Activated T-helper 2 cell treated with anti-CD3 and anti-CD28 coated beads, Interferon-gamma antibody, Interleukin-2, Interleukin-4, amounts not matched to agents 10 μg/mL and 5 μg/mL and 100 μg/mL, durations not matched to agents 14 hours and 24 hours and 36 hours (primary cell): ENCODE measurements around the gene EIF3L. TPM values are rescaled to one million over a fixed set of nuclear protein-coding genes. Genes with fewer than 3 reads are reported as not detected.

Experiments used
- DNase-seq: peaks from one replicate; pipeline ENCODE4 v3.0.0; 2021; ENCODE audit warnings: low spot score
- H3K27ac Mint-ChIP-seq: one replicate; pipeline ENCODE4 v1.8.0; 2021; ENCODE audit warnings: mixed read lengths
- H3K27me3 Mint-ChIP-seq: one replicate; pipeline ENCODE4 v1.8.0; 2021; ENCODE audit warnings: low read depth, mixed read lengths
- H3K36me3 Mint-ChIP-seq: one replicate; pipeline ENCODE4 v1.8.0; 2021; ENCODE audit warnings: low read depth, mixed read lengths
- H3K4me1 Mint-ChIP-seq: one replicate; pipeline ENCODE4 v1.8.0; 2021; ENCODE audit warnings: low read depth, mixed read lengths
- H3K4me3 Mint-ChIP-seq: one replicate; pipeline ENCODE4 v1.8.0; 2021; ENCODE audit warnings: low read depth, mild to moderate bottlenecking, moderate library complexity, mixed read lengths
- H3K9me3 Mint-ChIP-seq: one replicate; pipeline ENCODE4 v1.8.0; 2021; ENCODE audit warnings: mixed read lengths
- intact Hi-C: fragments of 100-400 bp; cut with micrococcal nuclease; formaldehyde crosslinking; loops from one replicate; pipeline ENCODE4 v1.15.1; 2023
- total RNA-seq: library from RNA; stranded (reverse); gene quantifications from 2 replicates; pipeline ENCODE4 v1.2.3, GENCODE V29; 2022

Gene EIF3L
- total RNA-seq, 1 donor from 2014 or later, result 480 TPM

DNA sequence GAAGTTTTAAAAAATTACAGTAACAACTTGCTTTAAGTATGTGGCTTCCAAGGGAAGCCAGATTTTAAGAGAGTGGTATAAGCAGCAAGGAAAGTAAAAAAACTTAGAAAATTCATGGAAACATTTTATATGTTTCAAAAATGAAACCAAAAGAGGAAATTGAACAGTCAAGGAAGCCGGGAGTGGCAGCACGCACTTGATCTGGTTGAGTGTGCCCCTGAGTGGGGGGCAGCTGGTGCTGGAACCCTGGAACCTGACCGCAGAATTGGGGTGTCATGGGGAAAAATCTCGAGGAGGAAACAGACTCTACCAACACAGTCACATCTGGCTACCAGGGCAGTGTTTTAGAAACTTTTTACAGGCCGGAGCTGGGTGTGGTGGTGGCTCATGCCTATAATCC lies 70.9 kb downstream of the EIF3L start:
- Mint-ChIP-seq H3K36me3 (peaks cover 11% of the 10 kb centered on the region), H3K4me1 (peaks cover 5% of the 10 kb centered on the region), H3K4me3 (peak overlapping the region; percentile 47), H3K9me3 (no peaks in the 10 kb centered on the region), H3K27ac (peak overlapping the region; percentile 82), H3K27me3 (no peaks in the 10 kb centered on the region)
- intact Hi-C loops, result no loop called here
- DNase-seq, result no peak

DNA sequence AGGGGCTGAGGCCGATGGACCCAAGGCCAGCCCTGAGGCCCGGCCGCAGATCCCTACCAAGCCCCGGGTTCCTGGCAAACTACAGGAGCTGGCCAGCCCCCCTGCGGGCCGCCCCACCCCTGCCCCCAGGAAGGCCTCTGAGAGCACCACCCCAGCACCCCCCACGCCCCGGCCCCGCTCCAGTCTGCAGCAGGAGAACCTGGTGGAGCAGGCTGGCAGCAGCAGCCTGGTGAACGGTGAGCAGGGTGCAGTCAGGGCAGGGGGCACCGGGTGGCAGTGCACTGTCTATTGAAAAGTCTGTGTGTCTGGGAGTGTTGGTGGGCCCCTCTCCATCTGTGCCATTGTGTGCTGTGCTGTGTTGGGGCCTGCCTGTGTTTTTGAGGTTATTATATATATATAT lies 73.0 kb downstream of the EIF3L start:
- Mint-ChIP-seq H3K4me3 (no peak overlapping the region), H3K36me3 (peaks cover 11% of the 10 kb centered on the region), H3K27me3 (no peaks in the 10 kb centered on the region), H3K27ac (no peak overlapping the region), H3K4me1 (peaks cover 5% of the 10 kb centered on the region), H3K9me3 (no peaks in the 10 kb centered on the region)
- DNase-seq, result no peak
- intact Hi-C loops, result no loop called here

DNA sequence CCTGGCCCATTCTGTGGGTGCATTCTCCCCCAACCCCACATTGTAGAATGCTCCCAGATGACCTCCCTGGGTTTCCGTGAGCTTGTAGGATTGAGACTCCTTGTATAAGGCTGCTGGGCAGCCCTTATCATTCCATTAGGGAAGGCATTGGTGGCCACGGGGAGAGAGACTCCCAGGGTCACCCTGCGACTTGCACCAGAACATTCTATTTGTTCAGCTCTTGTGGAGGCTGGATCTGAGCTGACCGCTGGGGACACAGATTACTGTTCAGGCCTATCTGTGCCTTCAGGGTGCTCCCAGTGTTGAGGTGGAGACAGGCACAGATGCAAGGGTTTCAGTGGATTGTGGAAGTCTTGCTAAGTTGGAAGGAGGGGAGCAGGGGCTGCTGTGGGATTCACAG lies 74.7 kb downstream of the EIF3L start:
- Mint-ChIP-seq H3K4me1 (peaks cover 5% of the 10 kb centered on the region), H3K27me3 (no peaks in the 10 kb centered on the region), H3K9me3 (no peaks in the 10 kb centered on the region), H3K27ac (no peak overlapping the region), H3K36me3 (peaks cover 16% of the 10 kb centered on the region), H3K4me3 (no peak overlapping the region)
- DNase-seq, result no peak
- intact Hi-C loops, result no loop called here

DNA sequence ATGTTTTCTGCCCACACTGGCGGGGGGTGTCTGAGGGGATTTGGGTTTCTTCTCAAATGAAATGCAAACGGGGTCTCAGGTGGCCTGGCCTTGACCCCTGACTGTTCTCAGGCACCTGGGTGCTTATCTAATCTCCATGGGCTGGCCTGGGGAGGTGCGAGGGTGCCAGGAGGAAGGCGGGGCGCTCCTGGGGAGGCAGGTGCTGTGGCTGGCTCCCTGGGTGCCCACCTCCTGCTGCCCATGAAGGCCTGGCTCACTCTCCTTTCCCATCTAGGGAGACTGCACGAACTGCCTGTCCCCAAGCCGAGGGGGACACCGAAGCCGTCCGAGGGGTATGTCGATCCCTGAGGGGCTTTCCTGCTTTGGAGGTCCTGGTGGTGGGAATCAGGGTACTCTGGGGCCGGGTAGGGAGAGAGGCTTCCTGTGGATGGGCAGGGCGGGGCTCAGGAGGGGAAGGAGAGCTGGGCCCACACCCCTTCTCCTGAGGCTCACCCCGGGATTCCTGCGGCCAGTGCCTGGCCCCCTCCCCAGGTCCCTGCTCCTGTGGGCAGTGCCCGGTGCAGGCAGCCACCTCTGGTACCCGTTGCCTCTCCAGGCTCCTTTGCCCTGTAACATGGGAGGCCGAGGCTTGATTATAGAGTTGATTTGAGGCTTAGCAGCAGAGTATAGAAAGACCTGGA lies 75.3 kb downstream of the EIF3L start:
- Mint-ChIP-seq H3K4me1 (peaks cover 5% of the 10 kb centered on the region), H3K9me3 (no peaks in the 10 kb centered on the region), H3K36me3 (peaks cover 19% of the 10 kb centered on the region), H3K27ac (no peak overlapping the region), H3K4me3 (no peak overlapping the region), H3K27me3 (no peaks in the 10 kb centered on the region)
- DNase-seq, result no peak
- intact Hi-C loops, result no loop called here

DNA sequence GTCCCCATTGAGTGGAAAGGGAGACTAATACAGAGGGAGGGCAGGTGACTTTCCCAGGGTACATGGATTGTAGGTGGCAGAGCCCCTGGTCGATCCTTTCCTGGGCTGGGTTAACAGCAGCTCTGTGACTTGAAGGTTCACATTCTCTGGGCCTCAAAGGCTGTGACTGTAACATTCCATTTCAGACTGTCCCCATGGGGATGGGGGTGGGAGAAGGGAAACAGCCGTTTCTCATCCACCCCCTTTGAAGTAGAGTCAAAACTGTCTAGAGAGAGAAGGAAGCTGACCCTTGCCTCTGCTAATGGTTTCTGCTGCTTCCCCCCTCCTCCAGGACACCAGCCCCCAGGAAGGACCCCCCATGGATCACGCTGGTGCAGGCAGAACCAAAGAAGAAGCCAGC lies 76.1 kb downstream of the EIF3L start:
- Mint-ChIP-seq H3K36me3 (peaks cover 14% of the 10 kb centered on the region), H3K27ac (no peak overlapping the region), H3K9me3 (no peaks in the 10 kb centered on the region), H3K27me3 (no peaks in the 10 kb centered on the region), H3K4me3 (no peak overlapping the region), H3K4me1 (no peaks in the 10 kb centered on the region)
- DNase-seq, result no peak
- intact Hi-C loops, result no loop called here

DNA sequence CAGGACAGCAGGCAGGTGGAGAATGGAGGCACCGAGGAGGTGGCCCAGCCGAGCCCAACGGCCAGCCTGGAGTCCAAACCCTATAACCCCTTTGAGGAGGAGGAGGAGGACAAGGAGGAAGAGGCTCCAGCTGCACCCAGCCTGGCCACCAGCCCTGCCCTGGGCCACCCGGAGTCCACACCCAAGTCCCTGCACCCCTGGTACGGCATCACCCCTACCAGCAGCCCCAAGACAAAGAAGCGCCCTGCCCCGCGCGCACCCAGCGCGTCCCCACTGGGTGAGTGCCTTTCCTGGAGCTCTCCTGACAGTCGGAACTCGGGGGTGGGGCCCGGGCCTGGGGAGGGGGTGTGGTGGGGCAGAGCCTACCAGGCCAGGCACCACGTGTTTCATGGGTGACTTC lies 76.5 kb downstream of the EIF3L start:
- H3K36me3 Mint-ChIP-seq, result peaks cover 14% of the 10 kb centered on the region
- H3K27ac Mint-ChIP-seq, result no peak overlapping the region
- H3K4me1 Mint-ChIP-seq, result no peaks in the 10 kb centered on the region
- intact Hi-C loops, result no loop called here
- H3K9me3 Mint-ChIP-seq, result no peaks in the 10 kb centered on the region
- H3K4me3 Mint-ChIP-seq, result no peak overlapping the region
- DNase-seq, result no peak
- H3K27me3 Mint-ChIP-seq, result no peaks in the 10 kb centered on the region

DNA sequence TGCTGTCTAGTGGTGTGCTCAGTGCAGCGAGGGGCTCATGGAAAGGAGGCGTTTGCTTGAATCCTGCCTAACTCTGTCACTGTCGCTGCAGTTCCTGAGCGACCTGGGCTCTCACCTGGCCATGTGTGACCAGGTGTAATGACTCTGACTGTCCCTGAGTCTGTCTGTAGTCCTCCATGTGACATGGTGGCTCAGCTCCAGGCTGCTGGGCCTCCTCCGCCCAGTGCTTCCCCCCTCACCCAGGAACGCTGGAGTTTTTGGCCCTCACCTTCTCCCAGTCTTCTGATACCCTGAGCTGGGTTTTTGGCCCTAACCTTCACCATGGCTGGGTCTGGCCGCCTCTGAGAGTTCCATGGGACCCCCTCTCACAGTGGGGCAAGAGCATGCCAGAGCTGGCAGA lies 77.1 kb downstream of the EIF3L start:
- Mint-ChIP-seq H3K9me3 (no peaks in the 10 kb centered on the region), H3K4me1 (no peaks in the 10 kb centered on the region), H3K4me3 (no peak overlapping the region), H3K27ac (no peak overlapping the region), H3K27me3 (no peaks in the 10 kb centered on the region), H3K36me3 (peaks cover 14% of the 10 kb centered on the region)
- intact Hi-C loops, result no loop called here
- DNase-seq, result no peak

DNA sequence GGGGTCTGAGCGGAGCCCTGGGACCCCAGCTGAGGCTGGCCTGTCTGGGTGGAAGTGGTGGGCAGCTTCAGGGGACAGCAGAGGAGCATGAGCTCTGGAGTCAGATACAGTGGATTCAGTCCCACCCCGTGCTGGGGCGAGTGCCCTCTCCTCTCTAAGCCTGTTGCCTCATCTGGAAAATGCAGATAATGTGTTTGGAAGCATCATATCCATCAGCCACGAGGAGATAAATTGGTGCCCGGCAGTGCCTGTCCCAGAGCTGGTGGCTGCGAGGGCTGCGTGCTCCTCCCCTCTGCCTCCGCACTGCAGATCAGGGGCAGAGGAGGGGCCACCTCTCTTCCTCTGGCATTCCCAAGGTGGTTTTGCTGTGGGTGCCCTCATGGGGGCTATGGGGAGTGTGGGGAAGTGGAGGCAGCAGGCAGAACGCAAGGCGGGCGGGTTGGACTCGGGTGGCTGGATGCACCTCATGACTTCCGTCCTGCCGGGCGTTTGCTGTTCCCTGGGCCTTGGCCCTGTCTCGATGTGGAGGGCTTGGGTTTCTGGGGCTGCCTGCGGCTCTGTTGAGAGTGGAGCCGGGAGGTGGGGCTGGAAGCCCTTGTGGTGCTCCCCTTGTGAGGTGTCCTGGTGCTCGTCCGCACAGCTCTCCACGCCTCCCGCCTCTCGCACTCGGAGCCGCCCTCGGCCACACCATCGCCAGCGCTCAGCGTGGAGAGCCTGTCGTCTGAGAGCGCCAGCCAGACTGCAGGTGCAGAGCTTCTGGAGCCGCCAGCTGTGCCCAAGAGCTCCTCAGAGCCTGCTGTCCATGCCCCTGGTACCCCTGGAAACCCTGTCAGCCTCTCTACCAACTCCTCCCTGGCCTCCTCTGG lies 77.8 kb downstream of the EIF3L start:
- Mint-ChIP-seq H3K36me3 (peaks cover 14% of the 10 kb centered on the region), H3K4me1 (no peaks in the 10 kb centered on the region), H3K27me3 (no peaks in the 10 kb centered on the region), H3K27ac (no peak overlapping the region), H3K9me3 (no peaks in the 10 kb centered on the region), H3K4me3 (no peak overlapping the region)
- no peak for DNase-seq
- intact Hi-C loops, result no loop called here

DNA sequence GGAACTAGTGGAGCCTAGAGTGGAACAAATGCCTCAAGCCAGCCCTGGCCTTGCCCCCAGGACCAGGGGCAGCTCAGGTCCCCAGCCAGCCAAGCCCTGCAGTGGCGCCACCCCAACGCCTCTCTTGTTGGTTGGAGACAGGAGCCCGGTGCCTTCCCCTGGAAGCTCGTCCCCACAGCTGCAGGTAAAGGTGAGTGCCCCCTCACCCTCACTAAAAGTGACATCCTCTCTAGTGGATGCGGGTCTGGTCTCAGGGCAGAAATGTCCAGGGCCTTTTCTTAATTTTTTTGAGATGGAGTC lies 78.4 kb downstream of the EIF3L start:
- H3K9me3 Mint-ChIP-seq, result no peaks in the 10 kb centered on the region
- H3K4me1 Mint-ChIP-seq, result no peaks in the 10 kb centered on the region
- H3K4me3 Mint-ChIP-seq, result no peak overlapping the region

DNA sequence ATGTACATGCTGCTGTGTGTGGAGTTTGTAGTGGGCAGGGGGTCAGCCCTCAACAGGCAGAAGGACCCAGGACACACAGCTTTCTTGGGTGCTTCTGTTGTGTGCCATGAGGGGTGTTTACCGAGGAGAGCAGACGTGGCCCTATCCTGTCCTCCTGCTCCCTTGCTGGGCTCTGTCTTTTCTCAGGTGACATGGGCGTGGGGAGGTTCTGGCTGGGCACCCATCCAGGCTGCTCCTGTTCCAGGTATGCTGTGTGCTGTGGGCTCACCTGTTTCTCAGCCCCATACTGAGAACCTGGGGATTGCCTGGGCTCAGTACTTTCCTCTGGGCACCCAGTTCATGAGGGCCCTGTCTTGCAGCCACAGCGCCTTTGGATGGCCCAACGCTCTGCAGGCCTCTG lies 80.2 kb downstream of the EIF3L start:
- Mint-ChIP-seq H3K4me1 (peaks cover 7% of the 10 kb centered on the region), H3K27me3 (no peaks in the 10 kb centered on the region), H3K9me3 (no peaks in the 10 kb centered on the region), H3K36me3 (peaks cover 21% of the 10 kb centered on the region), H3K4me3 (no peak overlapping the region), H3K27ac (no peak overlapping the region)
- DNase-seq, result no peak
- intact Hi-C loops, result no loop called here

More for the DNA sequence above, 78.4 kb downstream of the EIF3L start:
- no peak overlapping the region for H3K27ac Mint-ChIP-seq
- no peak for DNase-seq
- peaks cover 15% of the 10 kb centered on the region for H3K36me3 Mint-ChIP-seq
- intact Hi-C loops, result no loop called here
- no peaks in the 10 kb centered on the region for H3K27me3 Mint-ChIP-seq

DNA sequence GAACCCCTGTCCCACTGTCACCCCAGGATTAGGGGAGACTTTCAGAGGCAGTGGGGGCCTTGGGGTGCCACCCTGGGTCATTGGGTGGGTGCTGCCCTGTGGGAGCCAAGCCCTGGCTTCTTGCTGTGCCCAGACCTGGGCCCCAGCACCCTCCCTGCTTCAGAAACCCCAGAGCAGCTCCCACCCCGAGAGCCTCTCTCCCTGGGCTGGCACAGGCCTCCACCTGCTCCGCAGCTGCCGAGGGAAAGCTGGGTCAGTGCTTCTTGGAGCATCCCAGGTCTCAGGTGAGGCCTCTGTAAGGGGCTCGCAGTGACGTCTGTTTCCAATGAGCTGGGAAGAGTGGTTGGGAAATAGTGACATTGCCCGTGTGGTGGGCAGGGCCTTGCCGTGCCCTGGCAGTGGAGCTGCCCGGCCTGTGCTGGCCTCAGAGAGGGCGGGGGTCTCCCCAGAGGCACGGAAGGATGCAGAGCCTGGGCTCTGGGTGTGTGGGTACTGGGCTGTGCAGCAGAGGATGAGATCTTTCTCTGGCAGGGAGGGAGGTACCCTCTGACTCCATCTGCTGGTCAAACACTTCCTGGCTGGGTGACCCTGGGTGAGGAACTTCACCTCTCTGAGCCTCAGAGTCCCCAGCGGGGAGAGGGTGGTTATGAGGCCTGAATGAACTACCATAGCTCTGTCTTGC lies 81.2 kb downstream of the EIF3L start:
- H3K9me3 Mint-ChIP-seq, result no peaks in the 10 kb centered on the region
- no peak overlapping the region for H3K4me3 Mint-ChIP-seq
- peaks cover 21% of the 10 kb centered on the region for H3K36me3 Mint-ChIP-seq
- H3K27me3 Mint-ChIP-seq, result no peaks in the 10 kb centered on the region
- DNase-seq, result no peak
- H3K27ac Mint-ChIP-seq, result no peak overlapping the region
- intact Hi-C loops, result no loop called here
- peaks cover 7% of the 10 kb centered on the region for H3K4me1 Mint-ChIP-seq

DNA sequence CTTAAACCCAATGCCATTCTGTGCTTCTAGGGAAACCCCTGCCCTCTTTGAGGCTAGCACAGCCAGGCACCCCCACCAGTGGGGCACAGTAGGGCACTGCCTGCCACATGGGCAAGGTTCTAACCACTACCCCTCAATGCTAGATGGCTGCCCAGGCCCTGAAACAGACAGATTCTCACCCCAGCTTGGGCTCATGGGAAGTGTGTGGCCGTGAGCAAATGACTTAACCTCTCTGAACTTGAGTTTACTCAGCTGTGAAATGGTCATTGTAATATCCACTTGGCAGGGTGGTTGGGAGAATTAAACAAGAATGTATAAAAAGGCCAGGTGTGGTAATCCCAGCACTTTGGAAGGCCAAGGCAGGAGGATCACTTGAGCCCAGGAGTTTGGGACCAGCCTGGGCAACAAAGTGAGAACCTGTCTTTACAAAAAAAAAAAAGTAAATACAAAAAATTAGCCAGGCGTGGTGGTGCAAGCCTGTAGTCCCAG lies 81.8 kb downstream of the EIF3L start:
- intact Hi-C loops, result no loop called here
- H3K36me3 Mint-ChIP-seq, result peaks cover 21% of the 10 kb centered on the region
- H3K27ac Mint-ChIP-seq, result no peak overlapping the region
- H3K27me3 Mint-ChIP-seq, result no peaks in the 10 kb centered on the region
- no peak overlapping the region for H3K4me3 Mint-ChIP-seq
- no peaks in the 10 kb centered on the region for H3K9me3 Mint-ChIP-seq
- DNase-seq, result no peak
- peaks cover 7% of the 10 kb centered on the region for H3K4me1 Mint-ChIP-seq

DNA sequence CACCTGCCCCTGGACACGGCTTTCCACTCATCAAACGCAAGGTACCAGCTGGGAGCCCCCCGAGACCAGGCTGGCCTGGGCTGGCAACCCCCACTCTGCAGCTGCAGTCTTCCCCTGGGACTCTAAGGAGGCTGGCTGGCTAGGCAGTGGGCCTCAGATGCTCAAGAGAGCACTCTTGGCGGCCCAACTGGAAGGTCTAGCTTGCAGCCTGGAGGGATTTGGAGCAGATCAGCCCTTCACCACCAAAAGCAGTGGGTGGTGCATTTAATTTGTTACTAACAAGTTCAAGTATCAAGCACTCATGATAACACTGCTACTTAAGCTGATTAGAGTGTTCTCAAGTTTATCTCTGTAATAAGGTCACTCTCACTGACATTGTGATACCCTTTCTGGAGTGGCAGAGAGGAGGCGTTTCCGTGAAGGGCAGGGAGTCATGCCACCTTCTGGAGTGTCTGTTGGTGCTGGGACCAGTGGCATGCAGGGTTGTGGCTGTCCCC lies 82.7 kb downstream of the EIF3L start:
- H3K4me1 Mint-ChIP-seq, result peaks cover 7% of the 10 kb centered on the region
- no peak overlapping the region for H3K4me3 Mint-ChIP-seq
- H3K27me3 Mint-ChIP-seq, result no peaks in the 10 kb centered on the region
- intact Hi-C loops, result no loop called here
- DNase-seq, result no peak
- H3K9me3 Mint-ChIP-seq, result no peaks in the 10 kb centered on the region
- H3K36me3 Mint-ChIP-seq, result peaks cover 23% of the 10 kb centered on the region
- H3K27ac Mint-ChIP-seq, result no peak overlapping the region
